Ishikawa (cell line): ENCODE data around the gene PPFIBP2.

Source experiments
- CREB1 ChIP-seq: IDR thresholded peaks from 2 replicates; pipeline ENCODE4 v1.6.1; 2012; ENCODE audit warnings: low read depth
- EP300 ChIP-seq: IDR thresholded peaks from 2 replicates; pipeline ENCODE4 v1.6.1; 2012; ENCODE audit warnings: borderline replicate concordance
- FOXM1 ChIP-seq: IDR thresholded peaks from 2 replicates; pipeline ENCODE4 v1.6.1; 2012; ENCODE audit warnings: low read depth, borderline replicate concordance
- MAX ChIP-seq: IDR thresholded peaks from 2 replicates; pipeline ENCODE4 v1.6.1; 2012
- REST ChIP-seq: IDR thresholded peaks from 2 replicates; pipeline ENCODE4 v1.6.1; 2012; ENCODE audit warnings: low read depth, mild to moderate bottlenecking
- USF1 ChIP-seq: IDR thresholded peaks from 2 replicates; pipeline ENCODE4 v1.6.1; 2012
- ZBTB7A ChIP-seq: IDR thresholded peaks from 2 replicates; pipeline ENCODE4 v1.6.1; 2012; ENCODE audit warnings: low read depth

GRCh38 chr11:7480113-7480512 is 33.7 kb upstream of the PPFIBP2 start:
- no peak for TF ChIP-seq USF1
- no peak for TF ChIP-seq ZBTB7A
- no peak for TF ChIP-seq EP300
- TF ChIP-seq MAX, result no peak
- no peak for TF ChIP-seq FOXM1
- no peak for TF ChIP-seq REST
- no peak for TF ChIP-seq CREB1
